ENCODE data around the gene PTBP2. TPM values are rescaled to one million over a fixed set of nuclear protein-coding genes. Genes with fewer than 3 reads are reported as not detected.
"Not testable (repeated sequence)": the region's sequence is repeated elsewhere in the genome, so short reads cannot be mapped to it uniquely, and the experiment has no call there.

PTBP2 gene
- total and polyA plus RNA-seq, 2 experiments from 2014 or later = 6.7 to 60.7 TPM

GRCh38 chr1:96782856-96783255 is 61.3 kb downstream of the PTBP2 start:
- no peak for DNase-seq (ENCODE audit: low spot score)
- Histone ChIP-seq H2AFZ (no peak overlapping the region), H3K27me3 (no peaks in the 10 kb centered on the region), H3K4me3 (no peak overlapping the region), H3K27ac (no peak overlapping the region), H3K79me2 (peaks cover 4% of the 10 kb centered on the region), H3K36me3 (replicated peaks; ENCODE audit: insufficient read depth, low read depth) (peaks cover 5% of the 10 kb centered on the region), H3K4me2 (no peak overlapping the region), H3K4me1 (ENCODE audit: insufficient read depth) (no peaks in the 10 kb centered on the region), H3K9me2 (replicated peaks; ENCODE audit: insufficient read depth) (no peaks in the 10 kb centered on the region), H3K9me3 (ENCODE audit: low read depth) (no peaks in the 10 kb centered on the region), H4K20me1 (ENCODE audit: insufficient read depth, poor library complexity, severe bottlenecking) (no peaks in the 10 kb centered on the region)
- TF ChIP-seq EZH2 (IDR thresholded peaks at IDR 0.05; ENCODE audit: borderline replicate concordance) (no peak), CTCF (IDR thresholded peaks at IDR 0.05; ENCODE audit: poor library complexity) (no peak), EZH2phosphoT487 (IDR thresholded peaks at IDR 0.05; ENCODE audit: low read depth, severe bottlenecking, unreplicated experiment) (no peak)

GRCh38 chr1:96790599-96790998 is 69.0 kb downstream of the PTBP2 start:
- no peaks in the 10 kb centered on the region for H3K4me1 ChIP-seq (ENCODE audit: insufficient read depth)
- H3K36me3 ChIP-seq (replicated peaks; ENCODE audit: insufficient read depth, low read depth) = peaks cover 2% of the 10 kb centered on the region
- H3K9me2 ChIP-seq (replicated peaks; ENCODE audit: insufficient read depth) = no peaks in the 10 kb centered on the region
- H2AFZ ChIP-seq = no peak overlapping the region
- no peak overlapping the region for H3K4me2 ChIP-seq
- no peaks in the 10 kb centered on the region for H3K27me3 ChIP-seq
- no peaks in the 10 kb centered on the region for H4K20me1 ChIP-seq (ENCODE audit: insufficient read depth, poor library complexity, severe bottlenecking)
- H3K9me3 ChIP-seq (ENCODE audit: low read depth) = no peaks in the 10 kb centered on the region
- no peak overlapping the region for H3K4me3 ChIP-seq
- DNase-seq (ENCODE audit: low spot score) = no peak
- 100% methylated on average over 2 of the region's 2 CpGs for WGBS (ENCODE audit: low lambda C conversion rate, missing lambda C conversion rate)
- peaks cover 4% of the 10 kb centered on the region for H3K79me2 ChIP-seq
- no peak overlapping the region for H3K27ac ChIP-seq
- no peak for TF ChIP-seq EZH2 (IDR thresholded peaks at IDR 0.05; ENCODE audit: borderline replicate concordance)
- no peak for TF ChIP-seq EZH2phosphoT487 (IDR thresholded peaks at IDR 0.05; ENCODE audit: low read depth, severe bottlenecking, unreplicated experiment)
- TF ChIP-seq CTCF (IDR thresholded peaks at IDR 0.05; ENCODE audit: poor library complexity) = no peak

GRCh38 chr1:96792220-96792619 is 70.6 kb downstream of the PTBP2 start:
- Histone ChIP-seq H3K36me3 (replicated peaks; ENCODE audit: insufficient read depth, low read depth) (no peaks in the 10 kb centered on the region), H3K9me2 (replicated peaks; ENCODE audit: insufficient read depth) (no peaks in the 10 kb centered on the region), H3K9me3 (ENCODE audit: low read depth) (no peaks in the 10 kb centered on the region), H3K27me3 (no peaks in the 10 kb centered on the region), H3K79me2 (peaks cover 4% of the 10 kb centered on the region), H2AFZ (no peak overlapping the region), H3K4me3 (no peak overlapping the region), H4K20me1 (ENCODE audit: insufficient read depth, poor library complexity, severe bottlenecking) (no peaks in the 10 kb centered on the region), H3K4me2 (no peak overlapping the region), H3K27ac (no peak overlapping the region), H3K4me1 (ENCODE audit: insufficient read depth) (no peaks in the 10 kb centered on the region)
- TF ChIP-seq CTCF (IDR thresholded peaks at IDR 0.05; ENCODE audit: poor library complexity) = no peak
- no peak for TF ChIP-seq EZH2phosphoT487 (IDR thresholded peaks at IDR 0.05; ENCODE audit: low read depth, severe bottlenecking, unreplicated experiment)
- no peak for TF ChIP-seq EZH2 (IDR thresholded peaks at IDR 0.05; ENCODE audit: borderline replicate concordance)
- no peak for DNase-seq (ENCODE audit: low spot score)
- WGBS (ENCODE audit: low lambda C conversion rate, missing lambda C conversion rate) = 92% methylated on average over 4 of the region's 4 CpGs

GRCh38 chr1:96801696-96802095 is 80.1 kb downstream of the PTBP2 start:
- H3K27ac ChIP-seq; H3K4me1 ChIP-seq (ENCODE audit: insufficient read depth); H2AFZ ChIP-seq; H3K4me2 ChIP-seq; H3K27me3 ChIP-seq; H3K4me3 ChIP-seq; H4K20me1 ChIP-seq (ENCODE audit: insufficient read depth, poor library complexity, severe bottlenecking); H3K9me2 ChIP-seq (replicated peaks; ENCODE audit: insufficient read depth); H3K9me3 ChIP-seq (ENCODE audit: low read depth); H3K36me3 ChIP-seq (replicated peaks; ENCODE audit: insufficient read depth, low read depth); DNase-seq (ENCODE audit: low spot score); H3K79me2 ChIP-seq: not testable (repeated sequence)
- 98% methylated on average over 11 of the region's 14 CpGs for WGBS (ENCODE audit: low lambda C conversion rate, missing lambda C conversion rate)
